Fibroblast of the aortic adventitia (primary cell): ENCODE data around the gene DCP2. TPM values are rescaled to one million over a fixed set of nuclear protein-coding genes. Genes with fewer than 3 reads are reported as not detected.

Experiments used
- DNase-seq: peaks from one replicate; pipeline ENCODE4 v3.0.0-alpha.2; 2010; ENCODE audit warnings: low read depth
- H3K4me3 ChIP-seq: 2 replicates; pipeline ENCODE4 v1.5.1; 2011; ENCODE audit warnings: low read depth, mild to moderate bottlenecking, control low read depth, low read length, moderate library complexity
- total RNA-seq: library from RNA; depleted of rRNA; stranded (reverse); fragments of >200 nt; gene quantifications from 2 replicates; pipeline ENCODE4 v1.2.3, GENCODE V29; 2012; ENCODE audit warnings: low replicate concordance
- TF ChIP-seq, protein P1 (sequence below): IDR thresholded peaks from 2 replicates; pipeline ENCODE4 v1.5.1; 2011; ENCODE audit warnings: mild to moderate bottlenecking, low read length, control low read depth, inconsistent platforms; ENCODE audit not compliant: insufficient read depth

DCP2 gene
- total RNA-seq, 1 donor: 34.4 TPM

DNA sequence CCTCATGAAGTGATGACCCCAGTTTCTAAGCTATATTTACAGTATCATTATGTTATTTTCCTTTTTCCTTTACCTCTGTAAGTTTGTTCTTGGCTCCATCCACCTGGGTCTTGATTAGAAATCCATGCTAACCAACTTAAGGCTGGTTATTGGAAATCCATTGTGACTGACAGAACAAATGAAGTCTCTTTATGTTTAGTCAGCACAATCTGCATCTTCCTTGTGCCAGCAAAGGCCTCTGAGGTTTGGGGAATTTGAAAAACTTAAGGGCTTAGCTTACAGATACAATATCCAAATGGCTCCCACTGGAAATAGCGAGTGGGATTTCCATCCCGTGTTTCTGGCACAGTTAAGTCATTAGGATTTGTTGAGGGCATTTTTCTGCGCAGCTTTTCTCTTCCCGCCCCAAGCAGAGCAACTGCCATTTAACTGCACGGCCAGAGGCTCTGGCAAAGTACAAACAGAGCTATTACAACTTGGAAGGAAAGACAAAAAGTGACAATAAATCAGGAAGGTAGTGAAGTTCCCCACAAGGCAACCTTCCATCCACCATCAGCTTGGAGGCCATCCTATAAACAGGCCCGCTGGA lies 64.2 kb downstream of the DCP2 start:
- TF ChIP-seq, protein P1, sequence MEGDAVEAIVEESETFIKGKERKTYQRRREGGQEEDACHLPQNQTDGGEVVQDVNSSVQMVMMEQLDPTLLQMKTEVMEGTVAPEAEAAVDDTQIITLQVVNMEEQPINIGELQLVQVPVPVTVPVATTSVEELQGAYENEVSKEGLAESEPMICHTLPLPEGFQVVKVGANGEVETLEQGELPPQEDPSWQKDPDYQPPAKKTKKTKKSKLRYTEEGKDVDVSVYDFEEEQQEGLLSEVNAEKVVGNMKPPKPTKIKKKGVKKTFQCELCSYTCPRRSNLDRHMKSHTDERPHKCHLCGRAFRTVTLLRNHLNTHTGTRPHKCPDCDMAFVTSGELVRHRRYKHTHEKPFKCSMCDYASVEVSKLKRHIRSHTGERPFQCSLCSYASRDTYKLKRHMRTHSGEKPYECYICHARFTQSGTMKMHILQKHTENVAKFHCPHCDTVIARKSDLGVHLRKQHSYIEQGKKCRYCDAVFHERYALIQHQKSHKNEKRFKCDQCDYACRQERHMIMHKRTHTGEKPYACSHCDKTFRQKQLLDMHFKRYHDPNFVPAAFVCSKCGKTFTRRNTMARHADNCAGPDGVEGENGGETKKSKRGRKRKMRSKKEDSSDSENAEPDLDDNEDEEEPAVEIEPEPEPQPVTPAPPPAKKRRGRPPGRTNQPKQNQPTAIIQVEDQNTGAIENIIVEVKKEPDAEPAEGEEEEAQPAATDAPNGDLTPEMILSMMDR: no peak
- H3K4me3 ChIP-seq: no peak overlapping the region
- no peak for DNase-seq

DNA sequence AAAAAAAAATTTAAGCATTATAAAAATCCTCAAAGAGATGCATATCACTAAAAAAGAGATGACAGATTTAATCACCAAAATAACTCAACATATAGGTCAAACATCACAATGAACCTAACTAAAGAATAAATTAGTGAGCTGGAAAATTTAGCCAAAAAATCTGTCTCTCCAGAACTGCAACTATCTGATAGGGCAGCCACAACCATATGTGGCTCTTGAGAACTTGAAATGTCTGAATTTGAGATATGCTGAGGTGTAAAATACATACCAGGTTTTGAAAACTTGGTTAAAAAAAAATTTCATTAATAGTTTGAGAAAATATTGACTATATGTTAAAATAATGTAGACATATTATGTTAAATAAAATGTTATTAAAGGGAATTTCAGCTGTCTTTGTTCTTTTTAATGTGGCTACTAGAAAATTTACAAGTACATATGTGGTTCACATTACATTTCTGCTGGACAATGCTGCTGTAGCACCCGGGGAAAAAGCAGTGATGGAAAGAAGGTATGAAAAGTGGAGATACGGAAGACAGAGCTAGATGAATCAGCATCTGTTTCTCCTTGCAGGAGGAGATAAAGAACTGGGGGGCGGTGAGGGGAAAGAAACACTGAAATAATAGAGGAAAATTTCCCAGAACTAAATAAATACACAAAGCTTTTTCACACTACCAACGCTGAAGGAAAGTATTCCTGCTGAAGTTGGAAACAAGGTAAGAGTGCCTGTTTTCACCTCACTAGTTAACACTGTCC lies 66.1 kb downstream of the DCP2 start:
- no peak overlapping the region for H3K4me3 ChIP-seq
- DNase-seq: no peak
- TF ChIP-seq, protein P1: no peak

- DNase-seq: no peak
- TF ChIP-seq, protein P1: no peak
- no peak overlapping the region for H3K4me3 ChIP-seq
Measured at GRCh38 chr5:113043491-113043931, 66.9 kb downstream of the DCP2 start.

DNA sequence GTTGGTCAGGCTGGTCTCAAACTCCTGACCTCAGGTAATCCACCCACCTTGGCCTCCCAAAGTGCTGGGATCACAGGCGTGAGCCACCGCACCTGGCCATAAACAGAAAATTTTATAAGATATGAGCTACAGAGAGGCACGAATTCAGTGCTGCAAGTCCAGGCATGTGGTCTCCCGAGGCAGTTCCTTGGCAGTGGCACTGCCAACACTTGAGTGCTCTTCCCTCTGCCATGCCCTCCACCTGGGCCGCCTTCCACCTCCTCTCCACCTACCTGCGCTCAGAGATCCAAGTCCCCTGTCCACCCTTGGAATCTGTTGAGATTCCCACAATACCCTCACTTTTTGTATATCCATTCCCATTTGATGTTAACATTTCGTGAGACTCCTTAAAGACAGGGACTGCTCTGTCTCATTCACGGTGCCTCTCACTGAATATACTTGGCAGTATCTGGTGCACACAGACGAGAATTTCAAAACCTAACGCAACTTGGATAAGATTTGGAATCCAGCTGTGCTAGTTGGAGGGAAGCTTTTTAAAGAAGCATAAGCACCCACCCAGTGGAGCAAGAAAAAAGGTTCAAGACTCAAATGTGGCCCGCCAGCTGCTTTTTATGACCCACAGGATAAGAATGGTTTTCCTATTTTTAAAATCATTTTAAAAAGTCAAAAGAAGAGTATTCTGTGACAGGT lies 68.3 kb downstream of the DCP2 start:
- no peak overlapping the region for H3K4me3 ChIP-seq
- TF ChIP-seq, protein P1: no peak
- DNase-seq: no peak

DNA sequence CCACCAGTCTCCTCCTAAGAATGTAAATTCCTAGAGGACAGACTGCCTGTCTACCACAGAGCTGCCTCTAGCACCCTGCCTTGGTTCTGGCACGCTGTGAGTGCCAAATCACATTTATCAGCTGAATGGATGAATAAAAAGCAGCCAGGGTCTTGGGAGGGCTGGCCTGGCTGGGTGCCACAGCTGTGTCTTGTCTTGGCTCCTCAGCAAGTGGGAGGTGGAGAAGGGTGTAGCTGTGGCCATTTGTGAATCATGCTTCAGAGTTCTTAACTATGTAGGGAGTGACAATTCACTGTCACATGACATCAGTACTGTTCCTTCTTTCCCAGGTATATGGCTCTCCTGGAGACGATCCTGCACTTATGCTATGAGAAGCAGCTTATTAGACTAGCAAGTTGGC lies 70.6 kb downstream of the DCP2 start:
- DNase-seq: peak; percentile 46
- TF ChIP-seq, protein P1: no peak
- no peak overlapping the region for H3K4me3 ChIP-seq

DNA sequence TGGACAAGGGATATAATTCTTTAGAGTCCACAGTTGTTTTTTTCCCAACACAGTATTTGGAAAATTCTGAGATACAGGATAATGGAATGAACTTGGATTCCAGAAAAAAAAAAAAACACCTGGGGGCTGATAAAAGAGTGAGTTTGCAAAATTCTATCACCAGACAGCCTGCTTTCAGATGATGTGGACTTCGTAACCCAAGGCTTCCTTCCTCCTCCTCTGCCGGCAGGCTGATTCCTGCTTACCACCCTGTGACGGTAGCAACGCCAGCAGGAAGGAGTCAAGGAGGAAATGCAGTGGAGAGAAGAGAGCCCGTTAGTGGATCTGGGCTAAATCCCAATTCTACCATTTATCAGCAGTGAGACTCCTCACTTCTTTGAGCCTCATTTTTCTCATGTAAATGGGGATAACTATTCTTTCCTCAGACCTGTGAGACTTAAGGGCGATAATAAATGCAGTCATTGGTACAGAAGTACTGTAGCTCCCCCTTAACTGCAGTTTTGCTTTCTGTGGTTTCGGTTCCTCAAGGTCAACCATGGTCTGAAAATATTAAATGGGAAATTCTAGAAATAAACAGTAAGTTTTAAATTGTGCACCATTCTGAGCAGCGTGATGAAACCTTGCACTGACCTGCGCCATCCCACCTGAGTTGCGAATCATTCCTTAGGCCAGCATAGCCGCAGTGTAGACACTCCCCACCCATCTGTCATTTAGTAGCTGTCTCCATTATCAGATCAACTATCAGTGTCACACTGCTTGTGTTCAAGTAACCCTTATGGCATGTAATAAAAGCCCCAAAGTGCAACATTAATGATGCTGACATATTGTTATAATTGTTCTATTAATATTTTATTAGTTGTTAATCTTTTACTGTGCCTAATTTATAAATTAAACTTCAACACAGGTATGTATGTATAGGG lies 71.4 kb downstream of the DCP2 start:
- H3K4me3 ChIP-seq: no peak overlapping the region
- TF ChIP-seq, protein P1: no peak
- no peak for DNase-seq
